GM12878 (cell line): ENCODE data around the gene MYBPC2. TPM values are rescaled to one million over a fixed set of nuclear protein-coding genes. Genes with fewer than 3 reads are reported as not detected.

Source experiments
- ATAC-seq: fragments of 200-7000 bp; cut with Tn5 transposase; 3 replicates; pipeline ENCODE4 v1.9.1; 2020; ENCODE audit warnings: mild to moderate bottlenecking, moderate library complexity
- BruUV-seq: library from RNA; stranded (reverse); fragments of 400-500 nt; replicated peaks from 2 replicates; lab custom pipeline; 2021; lab: Mats Ljungman, UMichigan
- CTCF ChIA-PET: fragments of 300-600 bp; sonication (Branson Sonifier 250); formaldehyde crosslinking; extraction: SDS; loops from one replicate; lab custom pipeline; 2021; ENCODE audit warnings: inconsistent platforms; lab: Yijun Ruan, JAX
- POLR2A ChIA-PET: fragments of 350-600 bp; formaldehyde crosslinking; extraction: SDS; loops from one replicate; lab custom pipeline; 2021; ENCODE audit warnings: inconsistent platforms; lab: Charles Lee
- RAD21 ChIA-PET: fragments of 300-600 bp; sonication (Branson Sonifier 250); formaldehyde crosslinking; loops from one replicate; lab custom pipeline; 2023; ENCODE audit warnings: antibody characterized with exemption; ENCODE audit not compliant: unreplicated experiment; lab: Charles Lee
- SMC1A ChIA-PET: fragments of 300-600 bp; sonication (Branson Sonifier 250); formaldehyde crosslinking; loops from one replicate; lab custom pipeline; 2023; ENCODE audit not compliant: unreplicated experiment, uncharacterized antibody; lab: Charles Lee
- DNase-seq: peaks from one replicate; pipeline ENCODE4 v3.0.0-alpha.2; 2011; ENCODE audit warnings: low read depth, low spot score
- FAIRE-seq: peaks from 3 replicates; lab custom pipeline; 2011; peaks lifted over from hg19 to GRCh38; lab: Jason Lieb, UNC
- H2AFZ ChIP-seq: 2 replicates; pipeline ENCODE4 v1.6.0; 2011; ENCODE audit warnings: low read depth, low read length, control low read depth; ENCODE audit not compliant: control insufficient read depth
- H3K27ac ChIP-seq: 2 replicates; pipeline ENCODE4 v1.5.1; 2011; ENCODE audit warnings: control low read depth; ENCODE audit not compliant: control insufficient read depth, insufficient read depth
- H3K27me3 ChIP-seq, 2 experiments: replicated peaks in 1 of 2; 2 replicates each; pipeline versions ENCODE4 v1.6.0 to v1.6.1; 2011; ENCODE audit warnings: low read length in 1 of 2; ENCODE audit not compliant: control insufficient read depth in 2 of 2, insufficient read depth in 2 of 2
- H3K36me3 ChIP-seq, 2 experiments: 2 replicates each; pipeline ENCODE4 v1.5.1; 2011; ENCODE audit warnings: low read length in 1 of 2; ENCODE audit not compliant: control insufficient read depth in 2 of 2, insufficient read depth in 2 of 2
- H3K4me1 ChIP-seq: 2 replicates; pipeline ENCODE4 v1.6.1; 2011; ENCODE audit warnings: mild to moderate bottlenecking, low read length, moderate library complexity, mixed read lengths; ENCODE audit not compliant: control insufficient read depth, insufficient read depth
- H3K4me2 ChIP-seq: 2 replicates; pipeline ENCODE4 v1.6.0; 2011; ENCODE audit warnings: control low read depth; ENCODE audit not compliant: control insufficient read depth, insufficient read depth
- H3K4me3 ChIP-seq: fragments of 200-600 bp; sonication (generic); 2 replicates; pipeline ENCODE4 v1.5.1; 2016
- H3K79me2 ChIP-seq: 2 replicates; pipeline ENCODE4 v1.6.0; 2011; ENCODE audit warnings: low read length; ENCODE audit not compliant: control insufficient read depth, insufficient read depth
- H3K9ac ChIP-seq: 2 replicates; pipeline ENCODE4 v1.8.0; 2011; ENCODE audit warnings: low read length, control low read depth, mixed read lengths; ENCODE audit not compliant: control insufficient read depth, insufficient read depth
- H3K9me3 ChIP-seq: replicated peaks from 3 replicates; pipeline ENCODE4 v1.5.1; 2011; ENCODE audit warnings: mild to moderate bottlenecking, low read length; ENCODE audit not compliant: control insufficient read depth, insufficient read depth
- H4K20me1 ChIP-seq: 2 replicates; pipeline ENCODE4 v1.6.0; 2011; ENCODE audit not compliant: control insufficient read depth, insufficient read depth
- CHD4 ChIP-seq: fragments of 200-600 bp; sonication (generic); IDR thresholded peaks from 2 replicates; pipeline ENCODE4 v1.6.1; 2016; ENCODE audit warnings: mild to moderate bottlenecking
- CUX1 ChIP-seq: IDR thresholded peaks from 2 replicates; pipeline ENCODE4 v1.6.1; 2012; ENCODE audit warnings: improper control_type of control experiment, low read depth, low read length; ENCODE audit not compliant: insufficient replicate concordance
- E2F4 ChIP-seq: IDR thresholded peaks from 2 replicates; pipeline ENCODE4 v1.6.1; 2012; ENCODE audit warnings: low read depth, low read length, improper control_type of control experiment
- HCFC1 ChIP-seq: fragments of 150-350 bp; IDR thresholded peaks from 2 replicates; pipeline ENCODE4 v1.6.1; 2014; ENCODE audit warnings: low read length
- POLR2AphosphoS2 ChIP-seq: IDR thresholded peaks from 2 replicates; pipeline ENCODE4 v1.6.1; 2011; ENCODE audit warnings: low read depth, mild to moderate bottlenecking, low read length, improper control_type of control experiment, moderate library complexity
- RBBP5 ChIP-seq: fragments of 200-600 bp; sonication (generic); conservative IDR thresholded peaks from 2 replicates; pipeline ENCODE4 v1.6.1; 2016
- REST ChIP-seq: IDR thresholded peaks from 2 replicates; pipeline ENCODE4 v1.6.1; 2012; ENCODE audit warnings: mild to moderate bottlenecking, low read depth, low read length
- STAT3 ChIP-seq: IDR thresholded peaks from 2 replicates; pipeline ENCODE4 v1.6.1; 2011; ENCODE audit warnings: low read depth, low read length, improper control_type of control experiment
- ZNF384 ChIP-seq: IDR thresholded peaks from 2 replicates; pipeline ENCODE4 v1.6.1; 2012; ENCODE audit warnings: low read depth, mild to moderate bottlenecking, low read length, improper control_type of control experiment, borderline replicate concordance
- WGBS: methylation state at CpG from one replicate; pipeline ENCODE4 v1.1.6; 2016; ENCODE audit warnings: low lambda C conversion rate; ENCODE audit not compliant: insufficient replicate concordance, insufficient coverage; ENCODE audit errors: missing lambda C conversion rate; 5-methylcytosine and 5-hydroxymethylcytosine counted together
- in situ Hi-C: fragments of 300-500 bp; cut with MboI; formaldehyde crosslinking; loops from 9 replicates; pipeline ENCODE4 v1.14.3; 2018; ENCODE audit warnings: mixed read lengths
- intact Hi-C: fragments of 100-400 bp; cut with micrococcal nuclease; formaldehyde crosslinking; loops from one replicate; pipeline ENCODE4 v1.14.2; 2022; ENCODE audit not compliant: unreplicated experiment
- polyA plus RNA-seq, 11 experiments: library from polyadenylated mRNA; depleted of rRNA in 4 of 11; unstranded in 6 of 11; stranded (reverse) in 5 of 11; fragments of >200 nt; fragmentation: Nextera tagmentation in 4 of 11; fragmentation: Illumina TruSeq in 1 of 11; extraction: Ambion mirVana in 4 of 11; extraction: Trizol in 1 of 11; gene quantifications; 1 replicate in 1 of 11; 2 replicates in 10 of 11; pipeline versions ENCODE4 v1.2.1 to v1.2.3, GENCODE V29; 2011 to 2016; ENCODE audit warnings: inconsistent platforms in 2 of 11, missing spikeins in 2 of 11, low read depth in 1 of 11
- total RNA-seq, 4 experiments: library from RNA; depleted of rRNA in 3 of 4; stranded (reverse); fragments of >200 nt in 3 of 4; fragmentation: Illumina TruSeq in 1 of 4; extraction: Trizol in 1 of 4; gene quantifications; 2 replicates each; pipeline versions ENCODE4 v1.2.1 to v1.2.3, GENCODE V29; 2013 to 2021

Gene MYBPC2
- total and polyA plus RNA-seq, 10 of the 15 experiments (the other 5 are each of a cell fraction or from before 2014, with no cell fraction given), result 0.09 to 2.6 (median 0.61) TPM

DNA sequence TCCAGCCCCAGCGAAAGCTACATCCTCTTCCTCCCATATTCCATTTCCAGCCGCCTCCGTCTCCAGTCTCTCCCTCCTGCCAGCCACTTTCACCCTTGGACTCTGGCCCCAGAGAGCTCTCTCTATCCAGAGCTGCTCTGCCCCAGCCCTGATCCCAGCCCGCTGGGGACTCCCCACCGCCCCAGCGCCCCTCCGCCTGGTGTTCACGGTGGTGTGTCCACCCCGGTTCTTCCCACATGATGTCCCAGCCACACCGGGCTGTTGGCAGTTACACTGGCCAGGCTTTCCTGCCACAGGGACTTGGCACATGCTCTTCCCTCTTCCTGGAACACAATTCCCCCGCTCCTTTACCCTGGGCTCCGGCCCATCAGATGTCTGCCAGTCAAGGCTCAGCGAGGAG is 32.3 kb downstream of the MYBPC2 start:
- TF ChIP-seq CHD4, result no peak
- no peak for TF ChIP-seq RBBP5
- no peak for TF ChIP-seq REST
- no peak for TF ChIP-seq CUX1
- no peak for TF ChIP-seq STAT3
- no peak for TF ChIP-seq E2F4
- no peak for TF ChIP-seq ZNF384
- TF ChIP-seq POLR2AphosphoS2, result no peak
- TF ChIP-seq HCFC1, result no peak
- ChIA-PET POLR2A (no interaction called here), CTCF (interaction anchor here (0.8 to 1.7 kb wide), 3 partner anchors 14 to 108 kb away, joined by 3 to 5 read pairs (median 3); partner anchors contain the start of gene JOSD2), SMC1A (no interaction called here), RAD21 (interaction anchor here (1.3 kb wide), 1 partner anchor 108 kb away, joined by 3 read pairs; no protein-coding TSS in a partner anchor)
- no peak for FAIRE-seq
- no peak for DNase-seq
- in situ Hi-C loops, result loop anchor here (5.0 kb wide), 1 partner anchor 98 kb away; the partner anchor contains the start of gene NAPSA
- peaks cover 15% of the 10 kb centered on the region for H3K4me1 ChIP-seq
- H3K9me3 ChIP-seq, result no peaks in the 10 kb centered on the region
- H3K79me2 ChIP-seq, result no peaks in the 10 kb centered on the region
- BruUV-seq, result no TSS peak
- H3K27ac ChIP-seq, result no peak overlapping the region
- no peak for ATAC-seq
- H3K9ac ChIP-seq, result no peak overlapping the region
- no peak overlapping the region for H3K4me3 ChIP-seq
- WGBS, result 72% methylated on average over 11 of the region's 13 CpGs
- no peaks in the 10 kb centered on the region for H3K27me3 ChIP-seq
- H3K36me3 ChIP-seq, result no peaks in the 10 kb centered on the region
- intact Hi-C loops, result no loop called here
- H4K20me1 ChIP-seq, result no peaks in the 10 kb centered on the region
- no peak overlapping the region for H3K4me2 ChIP-seq
- no peak overlapping the region for H2AFZ ChIP-seq
